ENCODE data around the gene DNAI4.
"Not testable (repeated sequence)": the region's sequence is repeated elsewhere in the genome, so short reads cannot be mapped to it uniquely, and the experiment has no call there.

The DNAI4 gene, protein sequence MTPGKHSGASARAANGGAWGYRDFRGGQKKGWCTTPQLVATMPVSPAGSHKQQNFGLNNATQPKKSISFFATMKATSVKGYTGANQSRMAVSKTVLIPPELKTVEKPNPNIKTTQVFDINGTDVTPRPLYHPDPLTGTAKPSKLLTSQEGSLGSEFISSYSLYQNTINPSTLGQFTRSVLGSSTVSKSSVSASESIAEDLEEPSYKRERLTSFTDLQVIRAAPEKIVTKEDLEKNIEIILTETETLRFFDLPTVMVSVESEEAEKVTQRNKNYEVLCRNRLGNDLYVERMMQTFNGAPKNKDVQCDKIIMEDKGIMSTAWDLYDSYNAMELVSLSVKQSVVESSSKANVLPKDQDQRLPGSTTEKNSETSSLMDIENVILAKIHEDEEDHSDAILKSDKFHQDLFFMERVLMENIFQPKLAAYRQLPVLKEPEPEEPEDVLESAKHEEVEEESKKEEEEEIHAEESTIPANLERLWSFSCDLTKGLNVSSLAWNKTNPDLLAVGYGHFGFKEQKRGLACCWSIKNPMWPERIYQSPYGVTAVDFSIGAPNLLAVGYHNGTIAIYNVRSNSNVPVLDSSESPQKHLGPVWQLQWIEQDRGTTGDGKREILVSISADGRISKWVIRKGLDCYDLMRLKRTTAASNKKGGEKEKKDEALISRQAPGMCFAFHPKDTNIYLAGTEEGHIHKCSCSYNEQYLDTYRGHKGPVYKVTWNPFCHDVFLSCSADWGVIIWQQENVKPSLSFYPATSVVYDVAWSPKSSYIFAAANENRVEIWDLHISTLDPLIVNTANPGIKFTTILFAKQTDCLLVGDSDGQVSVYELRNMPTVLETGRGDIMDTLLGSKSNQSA

GRCh38 chr1:66924756-66925557 is at the start of gene DNAI4, which contains the start of gene MIER1:
TSS of gene DNAI4 (minus strand) at chr1:66924856. CDS start at chr1:66924831, 25 bp downstream.
TSS of gene MIER1 (plus strand) at chr1:66924990. CDS start at chr1:66925029, 39 bp downstream.
- peak; percentile 94 for DNase-seq

DNA sequence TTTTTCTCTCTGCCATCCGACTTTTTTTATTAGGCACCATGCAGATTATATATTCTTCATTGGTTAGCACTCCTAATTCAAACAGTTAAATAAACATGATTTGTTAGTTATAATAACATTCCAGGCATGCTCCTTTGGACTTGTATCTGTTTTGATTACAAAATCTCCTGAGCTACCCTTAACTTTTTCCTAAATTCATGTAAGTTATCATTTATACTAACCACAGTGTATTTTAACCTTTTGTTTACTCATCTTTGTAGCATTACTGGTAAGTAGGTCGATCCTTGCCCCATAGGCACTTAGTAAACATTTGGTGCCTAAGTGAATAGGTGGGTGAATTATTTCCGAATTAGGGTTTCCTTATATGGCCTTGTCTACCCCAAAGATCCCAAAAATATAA is 43.9 kb upstream of the DNAI4 start:
- DNase-seq: no peak

GRCh38 chr1:66966188-66966873 is 41.7 kb upstream of the DNAI4 start:
- not testable (repeated sequence) for DNase-seq

GRCh38 chr1:66957938-66958337 is 33.3 kb upstream of the DNAI4 start:
- DNase-seq: no peak

DNA sequence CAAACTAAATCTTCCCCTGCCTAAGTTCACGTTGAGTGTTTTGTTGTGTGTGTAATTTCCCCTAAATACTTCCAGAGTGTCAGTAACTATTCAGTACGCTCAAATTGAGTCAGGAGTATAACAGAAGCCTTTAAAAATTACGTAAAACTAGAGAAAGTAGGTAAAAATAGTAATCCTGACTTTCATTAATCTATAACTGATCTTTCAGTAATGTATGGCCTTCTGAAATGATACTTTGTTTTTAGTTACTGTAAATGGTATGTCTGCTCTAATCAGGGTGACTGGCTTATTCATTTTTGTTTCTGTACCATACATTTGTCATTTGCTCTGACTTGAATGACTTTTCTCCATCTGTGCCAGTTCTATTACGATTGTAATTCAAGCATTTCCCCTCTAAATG is 29.6 kb upstream of the DNAI4 start:
- DNase-seq: no peak

DNA sequence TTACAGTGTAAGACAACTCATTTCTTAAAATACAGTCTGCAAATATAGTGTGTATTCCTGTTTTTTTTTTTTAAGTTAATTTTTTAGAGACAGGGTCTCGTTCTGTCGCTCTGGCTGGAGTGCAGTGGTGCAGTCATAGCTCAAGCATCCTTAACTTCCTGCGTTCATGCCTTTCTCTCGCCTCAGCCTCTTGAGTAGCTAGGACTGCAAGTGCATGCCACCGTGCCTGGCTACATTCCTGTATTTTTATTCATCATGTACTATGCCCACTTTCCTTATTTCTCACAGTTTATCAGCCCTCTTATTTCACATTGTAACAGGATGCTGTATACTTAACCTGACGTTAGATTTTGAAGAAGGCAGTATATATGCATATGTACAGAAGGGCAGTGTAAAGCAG is 26.9 kb upstream of the DNAI4 start:
- DNase-seq: no peak

GRCh38 chr1:66947267-66947666 is 22.6 kb upstream of the DNAI4 start:
- peak; percentile 39 for DNase-seq

DNA sequence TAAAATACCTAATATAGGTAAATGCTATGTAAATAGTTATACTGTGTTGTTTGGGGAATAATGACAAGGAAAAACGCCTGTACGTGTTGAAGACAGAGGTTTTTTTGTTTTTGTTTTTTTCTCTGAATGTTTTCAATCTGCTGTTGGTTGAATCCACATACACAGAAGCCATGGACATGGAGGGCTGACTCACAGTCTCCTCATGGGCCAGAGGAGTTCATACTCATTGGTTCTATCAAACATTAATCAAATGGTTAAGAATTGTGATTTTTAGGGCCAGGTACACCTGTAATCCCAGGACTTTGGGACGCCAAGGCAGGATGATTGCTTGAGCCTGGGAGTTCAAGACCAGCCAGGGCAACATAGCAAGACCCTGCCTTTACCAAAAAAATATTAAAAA is 20.7 kb upstream of the DNAI4 start:
- no peak for DNase-seq

DNA sequence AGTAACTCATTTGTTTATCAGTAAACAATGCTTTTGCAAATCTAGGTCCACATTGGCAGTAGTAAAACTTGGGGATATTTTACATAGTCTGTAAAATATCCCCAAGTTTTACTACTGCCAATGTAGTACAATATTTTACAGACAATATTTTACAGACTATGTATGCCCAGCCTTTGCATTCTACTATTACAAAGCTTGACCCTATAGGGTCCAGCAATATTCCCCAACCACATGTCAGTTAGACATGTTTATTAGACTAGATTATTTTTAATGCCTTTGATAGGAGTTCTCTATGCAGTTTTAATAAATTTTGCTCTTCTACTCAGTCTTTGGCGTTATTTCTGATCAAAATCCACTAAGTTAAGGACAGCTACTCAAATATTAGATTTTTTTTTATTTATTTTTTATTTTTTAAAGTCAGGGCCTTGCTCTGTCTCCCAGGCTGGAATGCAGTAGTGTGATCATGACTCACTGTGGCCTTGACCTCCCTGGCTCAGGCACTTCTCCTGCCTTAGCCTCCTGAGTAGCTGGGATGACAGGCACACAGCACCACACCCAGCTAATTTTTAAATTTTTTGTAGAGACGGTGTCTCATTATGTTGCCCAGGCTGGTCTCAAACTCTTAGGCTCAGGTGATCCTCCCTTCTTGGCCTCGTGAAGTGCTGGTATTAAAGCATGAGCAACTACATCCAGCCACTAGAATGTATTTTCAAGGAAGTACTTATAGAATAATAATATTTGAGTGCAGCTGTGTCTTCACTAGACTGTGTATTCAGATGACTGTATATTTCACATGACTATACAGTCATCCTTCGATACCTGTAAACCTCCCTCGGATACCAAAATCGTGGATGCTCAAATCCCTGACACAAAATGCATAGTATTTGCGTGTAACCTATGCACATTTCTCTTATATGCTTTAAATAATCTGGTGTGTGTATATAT is 19.9 kb upstream of the DNAI4 start:
- DNase-seq: no peak

DNA sequence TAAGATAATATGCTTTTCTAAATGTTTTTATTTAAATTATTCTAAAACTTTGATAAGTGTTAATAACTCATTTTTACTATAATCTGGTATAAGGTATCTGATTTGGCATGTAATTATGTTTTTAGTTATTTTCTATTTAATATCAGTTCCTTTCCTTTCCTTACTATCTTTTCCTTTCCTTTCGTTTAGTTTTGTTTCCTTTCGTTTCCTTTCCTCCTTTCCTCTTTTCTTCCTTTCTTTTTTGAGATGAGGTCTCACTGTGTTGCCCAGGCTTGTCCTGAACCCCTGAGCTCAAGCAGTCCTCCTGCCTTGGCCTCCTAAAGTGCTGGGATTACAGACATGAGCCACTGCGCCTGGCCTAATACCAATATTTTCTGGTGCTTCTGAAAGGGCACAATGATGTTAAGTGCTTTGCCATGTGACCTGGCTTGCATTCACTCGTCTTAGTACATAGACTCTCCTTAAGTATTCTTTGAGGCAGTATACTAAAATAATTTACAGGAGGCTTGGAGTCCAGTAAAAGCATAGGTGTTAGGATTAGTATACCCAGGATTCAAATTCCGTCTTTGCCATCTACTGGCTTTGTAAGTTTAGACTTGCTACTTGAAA is 18.8 kb upstream of the DNAI4 start:
- no peak for DNase-seq

- DNase-seq: no peak
These were observed 16.3 kb upstream of the DNAI4 start for GRCh38 chr1:66940981-66941380.

- peak; percentile 58 for DNase-seq
These were observed 14.0 kb upstream of the DNAI4 start for GRCh38 chr1:66938613-66939012.

- DNase-seq: no peak
These were observed 13.0 kb upstream of the DNAI4 start for GRCh38 chr1:66937529-66938234.

DNA sequence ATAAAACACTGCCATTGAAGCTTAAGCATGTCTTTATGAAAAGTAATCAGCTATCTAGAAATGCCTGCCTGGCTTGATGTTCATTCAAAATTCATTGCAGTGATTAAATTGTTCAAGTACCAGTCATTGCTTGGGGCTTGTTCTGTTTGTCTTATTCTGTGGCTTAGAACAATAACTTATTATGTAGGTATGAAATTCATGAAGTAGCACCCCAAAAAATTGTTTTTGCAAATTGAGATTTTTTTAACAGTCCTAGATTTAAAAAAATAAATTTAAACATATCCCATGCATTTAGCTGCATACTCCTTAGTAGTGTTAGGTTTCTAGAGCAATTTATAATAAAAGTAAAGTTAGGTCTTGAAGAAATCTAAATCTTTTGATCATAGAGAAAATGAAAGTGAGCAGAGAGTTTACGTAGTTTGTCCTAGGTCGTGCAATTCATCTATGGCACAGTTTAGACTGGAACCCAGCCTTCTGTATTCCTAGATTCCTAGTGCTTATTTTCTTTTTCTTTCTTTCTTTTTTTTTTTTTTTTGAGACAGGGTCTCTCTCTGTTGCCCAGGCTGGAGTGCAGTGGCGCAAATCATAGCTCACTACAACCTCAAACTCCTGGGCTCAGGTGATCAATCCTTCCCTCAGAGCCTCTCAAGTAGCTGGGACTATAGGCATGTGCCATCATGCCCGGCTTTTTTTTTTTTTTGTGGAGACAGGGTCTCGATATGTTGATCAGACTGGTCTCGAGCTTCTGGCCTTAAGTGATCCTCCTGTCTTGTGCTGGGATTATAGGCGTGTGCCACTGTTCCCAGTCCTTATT is 9.4 kb upstream of the DNAI4 start:
- DNase-seq: no peak

DNA sequence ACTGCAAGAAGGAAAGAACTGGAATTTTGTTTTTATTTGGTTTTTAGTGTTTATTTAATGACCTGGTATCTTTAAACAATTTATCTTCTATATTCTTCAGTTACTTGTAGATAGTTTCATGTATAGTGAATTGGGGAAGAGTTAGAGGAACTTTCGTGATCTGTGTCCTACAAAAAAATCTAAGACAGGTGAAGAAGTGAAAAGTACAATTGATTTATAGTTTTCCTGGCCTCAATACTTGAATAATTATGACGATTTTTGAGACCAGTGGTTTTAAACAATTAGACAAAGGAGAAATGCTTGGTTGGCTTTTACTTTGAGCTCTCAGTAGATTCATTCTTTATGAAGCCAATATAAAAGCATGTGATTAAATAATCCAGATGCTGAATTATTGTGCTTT is 7.6 kb upstream of the DNAI4 start:
- DNase-seq: no peak

DNA sequence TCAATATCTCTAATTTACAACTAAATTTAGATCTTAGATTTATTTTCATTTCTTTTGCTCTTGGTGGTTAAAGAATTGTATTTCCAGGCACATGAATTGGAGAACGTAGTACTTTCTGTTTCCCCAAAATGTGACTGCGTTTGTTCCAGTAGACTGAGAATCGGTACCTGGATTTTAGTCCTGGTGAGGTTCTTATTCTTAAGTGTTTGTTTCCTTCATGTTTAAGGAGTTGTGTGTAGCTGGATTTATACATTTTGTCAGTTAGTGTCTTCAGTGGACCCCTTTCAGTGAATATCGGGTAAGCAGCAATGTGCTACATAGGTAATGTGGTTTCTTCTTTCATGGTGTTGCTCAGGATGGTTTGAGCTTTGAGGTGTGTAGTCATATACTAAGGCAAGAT is 6.9 kb upstream of the DNAI4 start:
- DNase-seq: no peak

GRCh38 chr1:66930823-66931174 is 6.1 kb upstream of the DNAI4 start:
- DNase-seq: no peak

GRCh38 chr1:66929999-66930822 is 5.6 kb upstream of the DNAI4 start:
- DNase-seq: peak; percentile 85

- DNase-seq: no peak
These were observed 5.0 kb upstream of the DNAI4 start for GRCh38 chr1:66929691-66929998.

Data from MV-4-11 (cell line).